GM23338 (cell line): ENCODE results near the gene AKAP1.

Source experiments
- CREB1 ChIP-seq: fragments of 250-450 bp; sonication (Bioruptor Pico); IDR thresholded peaks from 2 replicates; pipeline ENCODE4 v1.5.0; 2020; ENCODE audit warnings: low read depth, mild to moderate bottlenecking, moderate library complexity
- CTCF ChIP-seq, 2 experiments: fragments of 200-600 bp in 1 of 2; sonication (generic) in 1 of 2; conservative IDR thresholded peaks; 2 replicates each; pipeline versions ENCODE4 v1.5.1 to v1.6.1; 2016 to 2017; ENCODE audit warnings: antibody characterized with exemption in 2 of 2, low read depth in 2 of 2, mild to moderate bottlenecking in 2 of 2, moderate library complexity in 1 of 2
- ETS1 ChIP-seq: IDR thresholded peaks from 2 replicates; pipeline ENCODE4 v1.6.1; 2016; ENCODE audit warnings: antibody characterized with exemption
- EZH2 ChIP-seq: fragments of 200-600 bp; sonication (generic); IDR thresholded peaks from one replicate; pipeline ENCODE4 v1.8.0; 2017; ENCODE audit warnings: antibody characterized with exemption, mild to moderate bottlenecking, low read depth; ENCODE audit not compliant: unreplicated experiment
- EZH2phosphoT487 ChIP-seq: fragments of 200-600 bp; sonication (generic); IDR thresholded peaks from one replicate; pipeline ENCODE4 v1.8.1; 2018; ENCODE audit warnings: antibody characterized with exemption; ENCODE audit not compliant: unreplicated experiment
- JUNB ChIP-seq: IDR thresholded peaks from one replicate; pipeline ENCODE4 v1.6.1; 2016; ENCODE audit warnings: antibody characterized with exemption; ENCODE audit not compliant: unreplicated experiment
- POLR2AphosphoS5 ChIP-seq: IDR thresholded peaks from 2 replicates; pipeline ENCODE4 v1.6.1; 2016; ENCODE audit warnings: antibody characterized with exemption, low read depth
- REST ChIP-seq: IDR thresholded peaks from one replicate; pipeline ENCODE4 v1.6.1; 2018; ENCODE audit warnings: antibody characterized with exemption; ENCODE audit not compliant: unreplicated experiment

GRCh38 chr17:57110152-57110542 lies 25.1 kb downstream of the AKAP1 start:
- TF ChIP-seq CTCF (conservative IDR thresholded peaks at IDR 0.05; ENCODE audit: low read depth in 2 of 2) (no peak), POLR2AphosphoS5 (no peak), EZH2 (no peak), ETS1 (no peak), REST (no peak), EZH2phosphoT487 (no peak), JUNB (no peak), CREB1 (CRISPR knock-in tag) (no peak)
